HepG2 (cell line): ENCODE measurements around the gene CDKN3. TPM values are rescaled to one million over a fixed set of nuclear protein-coding genes. Genes with fewer than 3 reads are reported as not detected.

Experiments used
- BCL6 ChIP-seq: IDR thresholded peaks from 2 replicates; pipeline ENCODE4 v1.6.1; 2016; ENCODE audit warnings: missing genetic modification reagents, missing compliant biosample characterization
- CEBPB ChIP-seq: IDR thresholded peaks from 2 replicates; pipeline ENCODE4 v1.6.1; 2011; ENCODE audit warnings: low read depth, low read length, improper control_type of control experiment, borderline replicate concordance
- ELF1 ChIP-seq: sonication (generic); formaldehyde crosslinking; IDR thresholded peaks from 2 replicates; pipeline ENCODE4 v1.4.0; 2020; ENCODE audit warnings: missing genetic modification reagents
- KAT7 ChIP-seq: IDR thresholded peaks from 2 replicates; pipeline ENCODE4 v1.6.1; 2018; ENCODE audit warnings: borderline replicate concordance, missing compliant biosample characterization
- KDM1A ChIP-seq: IDR thresholded peaks from 2 replicates; pipeline ENCODE4 v1.6.1; 2016; ENCODE audit warnings: missing compliant biosample characterization
- NFIC ChIP-seq: IDR thresholded peaks from 2 replicates; pipeline ENCODE4 v1.6.1; 2012; ENCODE audit warnings: mild to moderate bottlenecking, low read length, inconsistent platforms
- NRL ChIP-seq: sonication (generic); formaldehyde crosslinking; IDR thresholded peaks from 2 replicates; pipeline ENCODE4 v1.5.0; 2020; ENCODE audit warnings: missing genetic modification reagents, mild to moderate bottlenecking, moderate library complexity, borderline replicate concordance
- PAX8 ChIP-seq: sonication (generic); formaldehyde crosslinking; IDR thresholded peaks from 2 replicates; pipeline ENCODE4 v1.8.0; 2022; ENCODE audit warnings: mild to moderate bottlenecking, missing genetic modification reagents, borderline replicate concordance
- RBM39 ChIP-seq: fragments of 200-400 bp; formaldehyde crosslinking; IDR thresholded peaks from one replicate; pipeline ENCODE4 v1.6.1; 2018; ENCODE audit warnings: antibody characterized with exemption, mild to moderate bottlenecking, low read depth, low read length; ENCODE audit not compliant: poor library complexity, severe bottlenecking
- SMAD1 ChIP-seq: sonication (generic); formaldehyde crosslinking; IDR thresholded peaks from 2 replicates; pipeline ENCODE4 v1.4.0; 2020; ENCODE audit warnings: missing genetic modification reagents, low read depth, mild to moderate bottlenecking, borderline replicate concordance
- XBP1 ChIP-seq: sonication (generic); formaldehyde crosslinking; IDR thresholded peaks from 2 replicates; pipeline ENCODE4 v1.5.0; 2020; ENCODE audit warnings: missing genetic modification reagents
- XRCC5 ChIP-seq: fragments of 200-400 bp; formaldehyde crosslinking; optimal IDR thresholded peaks from 2 replicates; pipeline ENCODE3; 2017; ENCODE audit warnings: mild to moderate bottlenecking, low read length
- YEATS2 ChIP-seq: sonication (generic); formaldehyde crosslinking; IDR thresholded peaks from 2 replicates; pipeline ENCODE4 v1.4.0; 2020; ENCODE audit warnings: missing genetic modification reagents, borderline replicate concordance
- ZBTB7B ChIP-seq: sonication (generic); formaldehyde crosslinking; IDR thresholded peaks from 2 replicates; pipeline ENCODE4 v1.4.0; 2020; ENCODE audit warnings: missing genetic modification reagents
- ZNF263 ChIP-seq: sonication (generic); formaldehyde crosslinking; IDR thresholded peaks from 2 replicates; pipeline ENCODE4 v1.4.0; 2020; ENCODE audit warnings: missing genetic modification reagents
- ZNF326 ChIP-seq: sonication (generic); formaldehyde crosslinking; IDR thresholded peaks from 2 replicates; pipeline ENCODE4 v1.4.0; 2020; ENCODE audit warnings: missing genetic modification reagents, borderline replicate concordance
- ZNF44 ChIP-seq: sonication (generic); formaldehyde crosslinking; IDR thresholded peaks from 2 replicates; pipeline ENCODE4 v1.5.1; 2020; ENCODE audit warnings: mild to moderate bottlenecking, missing genetic modification reagents
- ZNF589 ChIP-seq: sonication (generic); formaldehyde crosslinking; conservative IDR thresholded peaks from 2 replicates; pipeline ENCODE4 v1.8.0; 2022; ENCODE audit warnings: mild to moderate bottlenecking, moderate library complexity, missing genetic modification reagents
- ZNF644 ChIP-seq: IDR thresholded peaks from 2 replicates; pipeline ENCODE4 v1.6.1; 2016; ENCODE audit warnings: low read depth
- polyA plus RNA-seq, 8 experiments: library from polyadenylated mRNA; depleted of rRNA in 3 of 8; stranded (reverse) in 7 of 8; unstranded in 1 of 8; fragments of >200 nt; fragmentation: Illumina TruSeq in 4 of 8; extraction: Trizol in 4 of 8; gene quantifications; 2 replicates each; pipeline versions ENCODE4 v1.2.1 to v1.2.3, GENCODE V29; 2011 to 2016; ENCODE audit warnings: low read depth in 4 of 8, missing spikeins in 1 of 8, mixed read lengths in 1 of 8; ENCODE audit not compliant: insufficient read depth in 1 of 8
- total RNA-seq, 5 experiments: library from RNA; depleted of rRNA; stranded (reverse); fragments of >200 nt; fragmentation: Illumina TruSeq; extraction: Trizol; gene quantifications; 2 replicates each; pipeline ENCODE4 v1.2.3, GENCODE V29; 2016; ENCODE audit warnings: low read depth in 1 of 5
- TF ChIP-seq, protein P1 (sequence below): IDR thresholded peaks from 2 replicates; pipeline ENCODE4 v1.4.0; 2020; ENCODE audit warnings: mild to moderate bottlenecking, missing genetic modification reagents
- TF ChIP-seq, protein P2 (sequence below): sonication (generic); formaldehyde crosslinking; IDR thresholded peaks from 2 replicates; pipeline ENCODE4 v1.4.0; 2020; ENCODE audit warnings: missing genetic modification reagents, borderline replicate concordance
- TF ChIP-seq, protein P3 (sequence below): sonication (generic); formaldehyde crosslinking; IDR thresholded peaks from 2 replicates; pipeline ENCODE4 v1.5.1; 2020; ENCODE audit warnings: mild to moderate bottlenecking, moderate library complexity, missing genetic modification reagents
- TF ChIP-seq, protein P4 (sequence below): sonication (generic); formaldehyde crosslinking; IDR thresholded peaks from 2 replicates; pipeline ENCODE4 v1.5.0; 2020; ENCODE audit warnings: missing genetic modification reagents

CDKN3 gene
- total and polyA plus RNA-seq, 2 of the 13 experiments (the other 11 are each of a cell fraction or from before 2014, with no cell fraction given): 63.0 to 88.9 TPM

DNA sequence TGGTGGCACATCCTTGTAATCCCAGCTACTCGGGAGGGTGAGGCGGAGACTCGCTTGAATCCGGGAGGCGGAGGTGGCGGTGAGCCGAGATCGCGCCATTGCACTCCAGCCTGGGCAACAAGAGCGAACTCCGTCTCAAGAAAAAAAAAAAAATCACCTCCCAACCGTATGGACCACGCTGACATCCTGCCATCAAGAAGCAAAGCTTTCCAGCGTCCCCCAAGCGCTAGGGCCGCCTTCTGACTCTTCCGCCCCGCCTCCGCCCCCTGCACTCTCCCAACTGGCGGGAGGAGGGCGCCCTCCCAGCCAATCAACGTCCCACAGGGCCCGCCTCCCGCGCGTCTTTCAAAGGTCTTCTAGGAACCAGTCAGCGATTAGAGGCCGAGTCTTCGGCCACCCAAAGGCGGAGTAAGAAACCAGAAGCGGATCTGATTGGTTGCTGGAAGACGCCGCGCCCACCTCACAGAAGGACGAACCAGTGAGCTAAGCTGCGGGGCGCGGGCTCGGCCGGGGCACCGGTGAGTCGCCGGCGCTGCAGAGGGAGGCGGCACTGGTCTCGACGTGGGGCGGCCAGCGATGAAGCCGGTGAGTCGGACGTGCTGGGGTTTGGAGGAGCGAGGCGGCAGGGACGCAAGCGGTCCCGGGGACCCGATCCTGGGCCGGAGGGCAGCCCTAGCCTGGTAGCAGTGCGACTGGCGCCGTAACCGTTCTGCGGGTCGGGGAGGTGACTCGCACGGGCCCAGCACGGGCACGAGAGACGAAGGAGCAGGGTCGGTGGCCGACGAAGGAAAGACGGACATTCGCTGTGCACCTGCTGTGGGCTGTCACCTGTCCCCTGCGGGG, at the start of gene CDKN3 (continued):
- TF ChIP-seq NFIC (no peak), XBP1 (CRISPR knock-in tag) (no peak), ZNF263 (CRISPR knock-in tag) (no peak), RBM39 (peak; percentile 24), ZNF326 (CRISPR knock-in tag) (no peak), ZNF644 (CRISPR knock-in tag) (no peak), BCL6 (CRISPR knock-in tag) (peak; percentile 53), YEATS2 (CRISPR knock-in tag) (peak; percentile 26; the same call in 1 of the 2 replicates), XRCC5 (peak; percentile 5), PAX8 (CRISPR knock-in tag) (no peak), KAT7 (CRISPR knock-in tag) (peak; percentile 53), ZBTB7B (CRISPR knock-in tag) (peak; percentile 43; the same call in 1 of the 2 replicates), NRL (CRISPR knock-in tag) (peak; percentile 90), ZNF44 (CRISPR knock-in tag) (no peak), CEBPB (no peak), ELF1 (CRISPR knock-in tag) (peak; percentile 60), SMAD1 (CRISPR knock-in tag) (no peak), KDM1A (no peak), ZNF589 (CRISPR knock-in tag) (peak; percentile 76; the same call in 1 of the 2 replicates)
- TF ChIP-seq, protein P1, sequence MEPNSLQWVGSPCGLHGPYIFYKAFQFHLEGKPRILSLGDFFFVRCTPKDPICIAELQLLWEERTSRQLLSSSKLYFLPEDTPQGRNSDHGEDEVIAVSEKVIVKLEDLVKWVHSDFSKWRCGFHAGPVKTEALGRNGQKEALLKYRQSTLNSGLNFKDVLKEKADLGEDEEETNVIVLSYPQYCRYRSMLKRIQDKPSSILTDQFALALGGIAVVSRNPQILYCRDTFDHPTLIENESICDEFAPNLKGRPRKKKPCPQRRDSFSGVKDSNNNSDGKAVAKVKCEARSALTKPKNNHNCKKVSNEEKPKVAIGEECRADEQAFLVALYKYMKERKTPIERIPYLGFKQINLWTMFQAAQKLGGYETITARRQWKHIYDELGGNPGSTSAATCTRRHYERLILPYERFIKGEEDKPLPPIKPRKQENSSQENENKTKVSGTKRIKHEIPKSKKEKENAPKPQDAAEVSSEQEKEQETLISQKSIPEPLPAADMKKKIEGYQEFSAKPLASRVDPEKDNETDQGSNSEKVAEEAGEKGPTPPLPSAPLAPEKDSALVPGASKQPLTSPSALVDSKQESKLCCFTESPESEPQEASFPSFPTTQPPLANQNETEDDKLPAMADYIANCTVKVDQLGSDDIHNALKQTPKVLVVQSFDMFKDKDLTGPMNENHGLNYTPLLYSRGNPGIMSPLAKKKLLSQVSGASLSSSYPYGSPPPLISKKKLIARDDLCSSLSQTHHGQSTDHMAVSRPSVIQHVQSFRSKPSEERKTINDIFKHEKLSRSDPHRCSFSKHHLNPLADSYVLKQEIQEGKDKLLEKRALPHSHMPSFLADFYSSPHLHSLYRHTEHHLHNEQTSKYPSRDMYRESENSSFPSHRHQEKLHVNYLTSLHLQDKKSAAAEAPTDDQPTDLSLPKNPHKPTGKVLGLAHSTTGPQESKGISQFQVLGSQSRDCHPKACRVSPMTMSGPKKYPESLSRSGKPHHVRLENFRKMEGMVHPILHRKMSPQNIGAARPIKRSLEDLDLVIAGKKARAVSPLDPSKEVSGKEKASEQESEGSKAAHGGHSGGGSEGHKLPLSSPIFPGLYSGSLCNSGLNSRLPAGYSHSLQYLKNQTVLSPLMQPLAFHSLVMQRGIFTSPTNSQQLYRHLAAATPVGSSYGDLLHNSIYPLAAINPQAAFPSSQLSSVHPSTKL (CRISPR knock-in tag): no peak; the same call in 1 of the 2 replicates
- TF ChIP-seq, protein P2, sequence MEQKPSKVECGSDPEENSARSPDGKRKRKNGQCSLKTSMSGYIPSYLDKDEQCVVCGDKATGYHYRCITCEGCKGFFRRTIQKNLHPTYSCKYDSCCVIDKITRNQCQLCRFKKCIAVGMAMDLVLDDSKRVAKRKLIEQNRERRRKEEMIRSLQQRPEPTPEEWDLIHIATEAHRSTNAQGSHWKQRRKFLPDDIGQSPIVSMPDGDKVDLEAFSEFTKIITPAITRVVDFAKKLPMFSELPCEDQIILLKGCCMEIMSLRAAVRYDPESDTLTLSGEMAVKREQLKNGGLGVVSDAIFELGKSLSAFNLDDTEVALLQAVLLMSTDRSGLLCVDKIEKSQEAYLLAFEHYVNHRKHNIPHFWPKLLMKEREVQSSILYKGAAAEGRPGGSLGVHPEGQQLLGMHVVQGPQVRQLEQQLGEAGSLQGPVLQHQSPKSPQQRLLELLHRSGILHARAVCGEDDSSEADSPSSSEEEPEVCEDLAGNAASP (CRISPR knock-in tag): 0 out of 2 replicates have a peak, but pooled peaks have one; percentile 18
- TF ChIP-seq, protein P3, sequence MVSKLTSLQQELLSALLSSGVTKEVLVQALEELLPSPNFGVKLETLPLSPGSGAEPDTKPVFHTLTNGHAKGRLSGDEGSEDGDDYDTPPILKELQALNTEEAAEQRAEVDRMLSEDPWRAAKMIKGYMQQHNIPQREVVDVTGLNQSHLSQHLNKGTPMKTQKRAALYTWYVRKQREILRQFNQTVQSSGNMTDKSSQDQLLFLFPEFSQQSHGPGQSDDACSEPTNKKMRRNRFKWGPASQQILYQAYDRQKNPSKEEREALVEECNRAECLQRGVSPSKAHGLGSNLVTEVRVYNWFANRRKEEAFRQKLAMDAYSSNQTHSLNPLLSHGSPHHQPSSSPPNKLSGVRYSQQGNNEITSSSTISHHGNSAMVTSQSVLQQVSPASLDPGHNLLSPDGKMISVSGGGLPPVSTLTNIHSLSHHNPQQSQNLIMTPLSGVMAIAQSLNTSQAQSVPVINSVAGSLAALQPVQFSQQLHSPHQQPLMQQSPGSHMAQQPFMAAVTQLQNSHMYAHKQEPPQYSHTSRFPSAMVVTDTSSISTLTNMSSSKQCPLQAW (CRISPR knock-in tag): peak; percentile 66; the same call in 1 of the 2 replicates
- TF ChIP-seq, protein P4, sequence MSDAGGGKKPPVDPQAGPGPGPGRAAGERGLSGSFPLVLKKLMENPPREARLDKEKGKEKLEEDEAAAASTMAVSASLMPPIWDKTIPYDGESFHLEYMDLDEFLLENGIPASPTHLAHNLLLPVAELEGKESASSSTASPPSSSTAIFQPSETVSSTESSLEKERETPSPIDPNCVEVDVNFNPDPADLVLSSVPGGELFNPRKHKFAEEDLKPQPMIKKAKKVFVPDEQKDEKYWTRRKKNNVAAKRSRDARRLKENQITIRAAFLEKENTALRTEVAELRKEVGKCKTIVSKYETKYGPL (CRISPR knock-in tag): peak; percentile 54; the same call in 1 of the 2 replicates
